Tongue (tissue), 2 donors: ENCODE data around the gene CYB5B. TPM values are rescaled to one million over a fixed set of nuclear protein-coding genes. Genes with fewer than 3 reads are reported as not detected.

Source experiments
- DNase-seq: peaks from one replicate; pipeline ENCODE4 v3.0.0-alpha.2; 2015
- total RNA-seq: library from RNA; depleted of rRNA; stranded (reverse); fragments of >200 nt; gene quantifications from one replicate; pipeline ENCODE4 v1.2.3, GENCODE V29; 2014

CYB5B gene, protein sequence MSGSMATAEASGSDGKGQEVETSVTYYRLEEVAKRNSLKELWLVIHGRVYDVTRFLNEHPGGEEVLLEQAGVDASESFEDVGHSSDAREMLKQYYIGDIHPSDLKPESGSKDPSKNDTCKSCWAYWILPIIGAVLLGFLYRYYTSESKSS
- 47.9 TPM for total RNA-seq

DNA sequence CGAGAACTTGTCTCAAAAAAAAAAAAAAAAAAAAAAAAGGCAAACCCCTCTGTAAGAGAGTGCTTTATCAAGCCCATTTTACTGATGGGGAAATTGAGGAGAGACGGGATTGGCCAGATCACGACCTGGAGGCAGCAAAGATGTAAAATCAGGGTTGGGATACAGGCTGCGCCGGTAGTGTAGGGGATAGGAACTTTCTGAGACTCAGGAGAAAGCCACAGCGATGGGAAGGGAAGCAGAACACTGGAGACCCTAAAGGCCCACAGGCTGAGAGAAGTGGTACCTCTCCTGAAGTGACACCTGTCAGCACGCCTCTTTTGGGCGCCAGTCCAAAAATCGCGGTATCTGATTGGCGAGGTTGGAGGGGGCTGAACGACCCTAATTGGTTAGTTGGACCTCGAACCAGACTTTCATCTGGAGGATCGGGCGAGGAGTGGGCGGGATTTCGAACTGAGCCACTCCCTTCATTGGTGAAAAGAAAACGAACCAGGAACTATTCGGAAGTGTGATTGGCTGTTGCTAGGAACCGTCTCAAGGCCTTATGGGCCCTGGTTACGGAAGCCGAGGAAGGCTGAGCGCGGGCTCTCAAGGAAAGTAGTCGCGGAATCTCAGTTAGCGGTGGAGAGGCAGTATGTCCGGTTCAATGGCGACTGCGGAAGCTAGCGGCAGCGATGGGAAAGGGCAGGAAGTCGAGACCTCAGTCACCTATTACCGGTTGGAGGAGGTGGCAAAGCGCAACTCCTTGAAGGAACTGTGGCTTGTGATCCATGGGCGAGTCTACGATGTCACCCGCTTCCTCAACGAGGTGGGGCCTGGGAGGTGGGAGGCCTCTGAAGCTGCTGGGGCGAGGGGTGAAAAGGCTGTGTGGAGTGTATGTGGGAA lies at the start of gene CYB5B:
TSS of gene CYB5B (plus strand) at position 567 of the 882 bp plus-strand sequence. CDS start at position 632, 65 bp downstream.
- DNase-seq = peak; percentile 99

GRCh38 chr16:69376393-69377059 lies 47.9 kb upstream of the CYB5B start:
- no peak for DNase-seq

DNA sequence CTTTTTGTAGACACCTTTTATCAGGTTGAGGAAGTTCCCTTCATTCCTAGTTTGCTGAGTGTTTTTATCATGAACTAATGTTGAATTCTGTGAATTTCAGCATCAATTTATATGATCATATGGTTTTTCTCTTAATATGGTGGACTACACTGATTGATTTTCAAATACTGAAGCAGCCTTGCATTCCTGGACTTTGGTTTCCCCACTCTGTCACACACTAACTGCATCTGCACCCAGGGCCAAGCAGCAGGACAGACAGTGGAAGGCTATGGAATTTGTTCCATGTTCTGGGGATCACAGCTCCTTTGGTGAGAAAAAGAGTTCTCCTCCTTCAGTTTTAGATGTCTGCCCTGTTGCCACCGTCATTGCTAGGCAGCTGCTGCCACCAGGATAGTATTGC lies 46.4 kb upstream of the CYB5B start:
- DNase-seq = no peak

DNA sequence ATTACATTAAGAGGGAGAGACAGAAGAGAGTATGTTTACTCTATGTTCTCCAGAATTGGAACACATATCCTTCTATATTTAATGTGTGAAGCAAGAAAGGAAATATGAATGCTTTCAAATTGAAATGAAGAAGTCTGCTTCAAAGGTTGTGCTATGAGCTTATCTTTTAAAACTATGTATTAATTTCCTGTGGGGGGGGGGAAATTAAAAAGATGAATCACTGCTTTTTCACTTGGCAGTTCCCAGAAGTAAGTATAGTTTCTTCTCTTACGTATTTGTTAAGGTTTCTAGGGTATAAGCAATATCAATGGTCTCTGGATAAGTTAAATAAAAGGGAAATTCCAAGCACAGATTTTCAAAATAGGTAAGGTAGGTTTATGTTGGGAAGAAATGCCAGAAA lies 45.7 kb upstream of the CYB5B start:
- no peak for DNase-seq

GRCh38 chr16:69381231-69381630 lies 43.2 kb upstream of the CYB5B start:
- DNase-seq = no peak

GRCh38 chr16:69382421-69382820 lies 42.0 kb upstream of the CYB5B start:
- DNase-seq = no peak

GRCh38 chr16:69384974-69385373 lies 39.4 kb upstream of the CYB5B start:
- peak; percentile 9 for DNase-seq

DNA sequence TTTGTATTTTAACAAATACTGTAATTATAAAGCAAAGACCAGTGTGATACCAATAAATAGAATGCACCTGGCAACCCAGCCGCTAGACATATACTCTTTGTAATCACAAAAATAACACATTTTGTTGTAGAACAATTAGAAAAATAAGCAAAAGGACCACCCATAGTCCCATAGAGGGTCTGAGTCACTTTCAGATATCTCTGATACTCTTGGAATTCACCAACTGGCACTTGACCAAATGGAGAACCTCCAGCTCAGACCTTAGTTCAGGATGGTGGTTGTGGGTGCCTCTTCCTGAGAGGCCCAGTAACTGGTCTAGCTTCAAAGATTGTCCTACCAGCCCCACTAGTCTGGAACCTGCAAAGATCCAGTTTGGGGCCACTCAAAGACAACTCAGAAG lies 37.8 kb upstream of the CYB5B start:
- no peak for DNase-seq

DNA sequence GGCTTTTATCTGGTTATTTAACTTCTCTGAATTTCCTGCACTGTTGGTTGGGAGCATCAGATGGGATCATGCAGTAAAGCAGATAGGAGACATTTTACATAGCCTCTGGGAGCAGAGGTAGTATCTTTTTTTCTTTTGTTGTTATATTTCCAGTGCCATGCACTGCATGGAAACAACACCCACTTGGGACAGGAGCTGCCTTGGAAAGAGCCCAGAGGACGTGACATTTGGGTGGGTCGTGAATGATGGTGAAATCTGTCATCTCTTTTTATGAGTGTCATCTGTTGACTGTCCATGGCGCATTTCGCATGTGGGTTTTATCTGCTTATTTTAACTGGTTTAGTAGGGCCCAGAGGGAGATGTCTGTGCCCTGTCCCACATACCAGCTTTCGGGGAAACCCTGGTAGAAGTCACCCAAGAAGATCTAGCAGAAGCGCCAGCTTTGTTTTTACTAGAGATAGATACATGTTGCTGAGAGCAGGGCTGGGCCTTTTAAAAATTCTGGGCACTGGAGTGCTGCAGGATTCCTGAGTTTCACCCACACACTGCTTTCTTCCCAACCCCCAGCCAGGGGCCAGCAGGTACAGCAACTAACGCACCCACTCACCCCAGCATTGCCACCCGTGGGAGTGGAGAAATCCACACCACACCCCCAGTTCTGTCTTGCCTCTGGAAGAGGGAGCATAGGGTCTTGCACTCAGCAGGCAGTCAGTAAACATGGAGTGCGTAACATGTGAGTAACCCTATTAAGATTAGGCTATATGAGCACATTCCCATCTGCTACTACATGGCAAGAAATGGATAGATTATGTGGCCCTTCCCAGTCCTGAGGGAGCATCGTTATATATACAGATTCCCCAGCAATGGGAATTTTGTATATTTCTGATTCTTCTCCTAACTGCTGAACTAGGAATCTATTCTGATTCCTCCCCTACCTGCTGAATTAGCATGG lies 30.2 kb upstream of the CYB5B start:
- DNase-seq = no peak

- DNase-seq = no peak
Measured at GRCh38 chr16:69395859-69396186, 28.6 kb upstream of the CYB5B start.

GRCh38 chr16:69396187-69397061 lies 28.0 kb upstream of the CYB5B start:
- peak; percentile 96 for DNase-seq

GRCh38 chr16:69397821-69398521 lies 26.4 kb upstream of the CYB5B start:
- peak; percentile 77 for DNase-seq

GRCh38 chr16:69399361-69399760 lies 25.1 kb upstream of the CYB5B start:
- DNase-seq = no peak

DNA sequence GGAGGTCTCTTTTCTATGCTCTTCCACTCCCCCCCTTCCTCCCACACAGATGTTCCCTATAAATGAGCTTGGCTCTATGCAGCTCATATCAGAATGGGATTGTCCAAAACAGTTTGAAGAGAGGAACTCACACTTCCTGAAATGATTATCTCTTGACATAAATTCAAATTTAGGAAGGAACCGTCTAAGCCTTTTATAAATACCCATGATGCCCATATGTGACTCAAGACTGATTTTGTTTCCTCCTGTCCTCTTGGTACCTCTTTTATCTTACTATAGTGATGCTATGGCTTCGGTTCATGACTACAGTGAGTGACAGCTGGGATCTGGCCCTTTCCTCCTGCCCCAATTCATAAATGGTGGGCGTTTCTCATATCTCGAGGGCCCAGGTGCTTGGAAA lies 22.0 kb upstream of the CYB5B start:
- DNase-seq = no peak

DNA sequence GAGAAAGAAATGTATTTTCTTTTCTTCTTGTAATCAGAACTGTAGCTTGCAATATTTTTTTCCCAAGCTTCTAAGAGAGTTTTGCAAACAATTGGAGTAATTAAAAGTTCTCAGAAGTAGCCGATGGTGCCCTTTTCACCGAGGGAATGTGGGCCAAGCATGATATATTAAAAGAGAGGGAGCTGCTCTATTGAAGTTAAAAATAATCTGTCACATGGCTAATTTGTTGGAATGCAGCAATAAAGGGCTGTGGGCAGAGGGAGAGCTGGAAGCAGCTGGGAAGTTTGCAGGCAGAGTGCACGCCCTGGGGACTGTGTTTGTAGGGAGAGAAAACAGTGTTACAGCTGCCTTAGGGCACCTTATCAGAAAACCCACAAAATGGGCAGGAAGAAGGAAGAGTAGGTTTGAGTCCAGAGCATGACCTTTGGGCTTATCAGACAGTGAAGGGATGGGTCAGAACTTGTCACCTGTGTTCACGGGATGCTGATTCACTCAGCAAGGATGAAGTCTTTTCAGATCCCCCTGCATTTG lies 20.1 kb upstream of the CYB5B start:
- DNase-seq = peak; percentile 74

DNA sequence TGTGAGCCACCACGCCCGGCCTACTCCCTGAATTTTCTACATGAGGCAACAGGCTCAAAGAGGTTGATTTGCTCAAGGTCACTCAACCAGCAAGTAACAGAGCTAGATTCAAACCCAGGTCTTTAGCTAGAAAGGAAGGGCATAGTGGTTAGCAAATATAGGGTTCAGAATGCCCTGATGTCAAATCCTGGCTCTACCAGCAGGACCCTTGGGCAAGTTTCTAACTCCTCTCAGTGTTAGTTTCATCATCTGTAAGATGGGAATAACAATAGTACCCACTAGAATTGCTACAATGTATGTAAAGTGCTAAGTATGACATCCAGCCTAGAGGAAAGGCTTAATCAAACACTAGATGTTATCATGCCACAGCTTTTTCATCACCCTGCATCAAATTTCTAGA lies 19.1 kb upstream of the CYB5B start:
- DNase-seq = no peak

DNA sequence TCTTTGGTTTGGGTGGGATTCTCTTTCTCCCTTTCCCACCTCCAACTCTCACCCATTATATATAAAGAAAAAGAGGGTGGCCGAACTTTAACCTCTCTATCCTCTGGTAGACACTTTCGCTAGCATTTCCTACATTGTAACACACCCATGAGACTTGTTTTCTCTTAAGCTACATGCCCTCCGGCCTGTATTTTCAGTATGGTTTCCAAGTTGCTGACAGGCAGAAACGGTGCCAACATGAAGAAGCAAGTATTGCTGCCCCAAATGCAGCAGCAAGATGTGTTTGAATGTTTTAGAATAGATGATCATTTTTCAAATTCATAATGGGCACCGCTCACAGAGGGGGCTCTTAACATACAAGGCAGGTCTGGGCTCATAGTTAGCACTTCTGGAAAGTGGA lies 18.7 kb upstream of the CYB5B start:
- no peak for DNase-seq

DNA sequence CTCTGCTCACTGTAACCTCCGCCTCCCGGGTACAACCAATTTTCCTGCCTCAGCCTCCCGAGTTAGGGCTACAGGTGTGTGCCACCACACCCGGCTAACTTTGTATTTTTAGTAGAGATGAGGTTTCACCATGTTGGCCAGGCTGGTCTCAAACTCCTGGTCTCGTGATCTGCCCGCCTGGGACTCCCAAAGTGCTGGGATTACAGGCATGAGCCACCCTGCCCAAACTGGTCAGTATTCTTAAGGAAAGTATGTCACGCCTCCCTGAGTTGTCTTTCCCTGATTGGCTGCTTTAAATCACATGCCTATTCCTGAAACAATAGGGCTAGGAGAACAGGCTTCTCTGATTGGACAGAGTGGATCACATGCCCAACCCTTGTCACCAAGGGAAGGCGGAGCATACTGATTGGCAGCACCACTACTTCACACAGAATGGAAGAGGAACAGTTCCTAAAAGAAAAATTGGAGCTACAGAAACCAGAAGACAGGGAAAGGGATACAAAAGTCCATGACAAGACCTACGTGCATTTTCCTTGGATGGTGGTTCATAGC lies 17.6 kb upstream of the CYB5B start:
- DNase-seq = no peak

GRCh38 chr16:69407702-69408323 lies 16.6 kb upstream of the CYB5B start:
- DNase-seq = no peak

DNA sequence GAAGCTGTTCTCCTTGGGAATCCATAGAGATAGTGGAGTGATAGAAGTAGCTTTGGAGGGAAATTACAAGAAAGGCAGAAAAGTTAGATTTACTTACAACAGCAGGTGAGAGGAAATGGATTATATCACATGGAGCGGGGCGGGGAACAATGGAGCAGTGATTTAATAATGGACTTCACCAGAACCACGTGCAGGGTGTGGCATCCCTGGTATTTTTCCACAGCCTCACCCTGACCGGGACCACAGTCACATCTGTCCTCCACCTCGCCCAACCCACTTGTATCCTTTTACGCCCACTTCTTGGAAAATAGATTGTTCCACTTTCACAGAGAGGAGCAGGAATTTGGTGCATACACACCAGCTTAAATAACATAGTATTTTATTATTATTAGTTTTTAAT lies 15.9 kb upstream of the CYB5B start:
- no peak for DNase-seq
